ENCODE results near the gene CDH13. TPM values are rescaled to one million over a fixed set of nuclear protein-coding genes. Genes with fewer than 3 reads are reported as not detected.

The CDH13 gene
- total and polyA plus RNA-seq, 10 of the 15 experiments (the other 5 are each of a cell fraction or from before 2014, with no cell fraction given), result under 0.01 to 0.05 TPM; not detected in 8

GRCh38 chr16:82807311-82807710, 180.5 kb downstream of the CDH13 start:
- WGBS (ENCODE audit: insufficient coverage, insufficient replicate concordance, low lambda C conversion rate, missing lambda C conversion rate), result 3% methylated on average over 3 of the region's 3 CpGs
- SMC1A ChIA-PET (ENCODE audit: uncharacterized antibody, unreplicated experiment), result interaction anchor here (0.9 kb wide), 1 partner anchor 8 kb away, joined by 3 read pairs; no protein-coding TSS in a partner anchor
- DNase-seq (ENCODE audit: low read depth, low spot score), result no peak
- no peak for ATAC-seq
- Histone ChIP-seq H3K27ac (ENCODE audit: control insufficient read depth, insufficient read depth) (no peak overlapping the region), H3K4me1 (ENCODE audit: control insufficient read depth, insufficient read depth, low read length) (no peaks in the 10 kb centered on the region), H3K79me2 (ENCODE audit: control insufficient read depth, insufficient read depth, low read length) (no peaks in the 10 kb centered on the region), H3K4me3 (no peak overlapping the region), H3K27me3 (replicated peaks in 1 of 2; ENCODE audit: control insufficient read depth in 2 of 2, insufficient read depth in 2 of 2, low read length in 1 of 2) (no peaks in the 10 kb centered on the region; a peak in 2 of 4 replicates), H2AFZ (ENCODE audit: control insufficient read depth, low read depth, low read length) (no peak overlapping the region), H3K36me3 (ENCODE audit: control insufficient read depth in 2 of 2, insufficient read depth in 2 of 2, low read length in 1 of 2) (no peaks in the 10 kb centered on the region), H3K9ac (ENCODE audit: control insufficient read depth, insufficient read depth, low read length) (no peak overlapping the region), H3K9me3 (replicated peaks; ENCODE audit: control insufficient read depth, insufficient read depth, low read length) (no peaks in the 10 kb centered on the region), H3K4me2 (ENCODE audit: control insufficient read depth, insufficient read depth) (no peak overlapping the region), H4K20me1 (ENCODE audit: control insufficient read depth, insufficient read depth) (no peaks in the 10 kb centered on the region)
- in situ Hi-C loops (cut with MboI), result no loop called here
- RAD21 ChIA-PET (ENCODE audit: unreplicated experiment), result no interaction called here
- POLR2A ChIA-PET, result no interaction called here
- intact Hi-C loops (cut with micrococcal nuclease; ENCODE audit: unreplicated experiment), result no loop called here
- no peak for FAIRE-seq
- no TSS peak for BruUV-seq (replicated peaks)
- no peak for TF ChIP-seq IRF3 (IDR thresholded peaks at IDR 0.05)
- TF ChIP-seq NRF1 (conservative IDR thresholded peaks at IDR 0.05; ENCODE audit: low read depth, low read length), result no peak
- TF ChIP-seq ZNF274 (IDR thresholded peaks at IDR 0.05; ENCODE audit: insufficient read depth, insufficient read length), result no peak
- no peak for TF ChIP-seq EGR1 (IDR thresholded peaks at IDR 0.05; ENCODE audit: borderline replicate concordance in 1 of 2, low read depth in 2 of 2, low read length in 2 of 2)
- TF ChIP-seq RELB (IDR thresholded peaks at IDR 0.05; ENCODE audit: low read depth), result no peak
- TF ChIP-seq POU2F2 (IDR thresholded peaks at IDR 0.05; ENCODE audit: borderline replicate concordance, low read depth, low read length), result no peak
- no peak for TF ChIP-seq ZBTB40 (IDR thresholded peaks at IDR 0.05; ENCODE audit: borderline replicate concordance)
- CTCF ChIA-PET, result no interaction called here
